Measurements from ENCODE around the gene SLC1A5. TPM values are rescaled to one million over a fixed set of nuclear protein-coding genes. Genes with fewer than 3 reads are reported as not detected.

SLC1A5 gene
- total and polyA plus RNA-seq, 2 donors (not counting 1 experiment from before 2014, with no cell fraction given) = 107 to 281 TPM

DNA sequence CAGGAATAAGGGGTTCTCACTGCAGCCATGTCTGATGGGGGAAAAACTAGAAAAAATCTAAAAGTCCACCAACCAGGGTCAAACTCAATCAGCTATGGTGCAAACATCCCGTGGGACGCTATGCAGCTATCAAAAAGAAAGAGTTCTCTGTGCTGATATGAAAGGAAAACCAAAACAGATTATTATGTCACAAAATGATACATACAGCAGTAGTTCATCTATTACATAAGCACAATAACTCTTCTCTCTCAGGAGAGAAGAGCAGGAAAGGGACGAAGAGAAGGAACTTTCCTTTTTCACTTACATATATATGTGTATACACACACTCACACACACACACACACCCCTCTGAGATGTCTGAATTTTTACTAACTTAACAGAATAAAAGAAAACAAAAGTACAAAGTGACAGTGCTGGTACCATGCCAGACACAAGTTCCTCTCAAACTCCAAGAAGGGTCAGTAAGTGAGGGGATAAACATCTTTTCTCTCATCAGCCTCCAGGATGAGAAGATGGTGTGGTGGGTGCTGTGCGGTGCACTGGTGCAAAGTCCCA is 45.4 kb downstream of the SLC1A5 start:
- no peaks in the 10 kb centered on the region for H3K27me3 ChIP-seq (ENCODE audit: control insufficient read depth, insufficient read depth, low read length)
- no peak for DNase-seq (ENCODE audit: low read depth in 2 of 2)
- H3K36me3 ChIP-seq (ENCODE audit: control insufficient read depth, insufficient read depth, low read length) = no peaks in the 10 kb centered on the region
- no peak overlapping the region for H3K4me3 ChIP-seq (replicated peaks in 1 of 4; ENCODE audit: control extremely low read depth in 1 of 4, insufficient read depth in 1 of 4, low read depth in 3 of 4, low read length in 4 of 4)
- peaks cover 85% of the 10 kb centered on the region for H3K79me2 ChIP-seq (ENCODE audit: control insufficient read depth, insufficient read depth, low read length)
- TF ChIP-seq, protein P1, sequence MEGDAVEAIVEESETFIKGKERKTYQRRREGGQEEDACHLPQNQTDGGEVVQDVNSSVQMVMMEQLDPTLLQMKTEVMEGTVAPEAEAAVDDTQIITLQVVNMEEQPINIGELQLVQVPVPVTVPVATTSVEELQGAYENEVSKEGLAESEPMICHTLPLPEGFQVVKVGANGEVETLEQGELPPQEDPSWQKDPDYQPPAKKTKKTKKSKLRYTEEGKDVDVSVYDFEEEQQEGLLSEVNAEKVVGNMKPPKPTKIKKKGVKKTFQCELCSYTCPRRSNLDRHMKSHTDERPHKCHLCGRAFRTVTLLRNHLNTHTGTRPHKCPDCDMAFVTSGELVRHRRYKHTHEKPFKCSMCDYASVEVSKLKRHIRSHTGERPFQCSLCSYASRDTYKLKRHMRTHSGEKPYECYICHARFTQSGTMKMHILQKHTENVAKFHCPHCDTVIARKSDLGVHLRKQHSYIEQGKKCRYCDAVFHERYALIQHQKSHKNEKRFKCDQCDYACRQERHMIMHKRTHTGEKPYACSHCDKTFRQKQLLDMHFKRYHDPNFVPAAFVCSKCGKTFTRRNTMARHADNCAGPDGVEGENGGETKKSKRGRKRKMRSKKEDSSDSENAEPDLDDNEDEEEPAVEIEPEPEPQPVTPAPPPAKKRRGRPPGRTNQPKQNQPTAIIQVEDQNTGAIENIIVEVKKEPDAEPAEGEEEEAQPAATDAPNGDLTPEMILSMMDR (conservative IDR thresholded peaks at IDR 0.05 in 1 of 2, IDR thresholded peaks at IDR 0.05 in 1 of 2; ENCODE audit: low read depth in 1 of 2, low read length in 2 of 2) = no peak
- TF ChIP-seq EZH2 (IDR thresholded peaks at IDR 0.05; ENCODE audit: low read length, missing control alignments) = no peak
- H3K4me2 ChIP-seq (ENCODE audit: extremely low read depth, insufficient read depth, low read length) = no peak overlapping the region
- no peak overlapping the region for H3K27ac ChIP-seq (ENCODE audit: insufficient read depth, low read length)
- H3K4me1 ChIP-seq (ENCODE audit: control insufficient read depth, extremely low read depth, insufficient read depth, low read length) = peaks cover 4% of the 10 kb centered on the region
- no peaks in the 10 kb centered on the region for H3K9me3 ChIP-seq (ENCODE audit: control insufficient read depth, insufficient read depth, low read depth, low read length)
- H2AFZ ChIP-seq (ENCODE audit: low read length) = no peak overlapping the region
- no peaks in the 10 kb centered on the region for H4K20me1 ChIP-seq (ENCODE audit: control insufficient read depth, extremely low read depth, insufficient read depth, low read length)
- no peak overlapping the region for H3K9ac ChIP-seq (ENCODE audit: insufficient read depth, low read length)

DNA sequence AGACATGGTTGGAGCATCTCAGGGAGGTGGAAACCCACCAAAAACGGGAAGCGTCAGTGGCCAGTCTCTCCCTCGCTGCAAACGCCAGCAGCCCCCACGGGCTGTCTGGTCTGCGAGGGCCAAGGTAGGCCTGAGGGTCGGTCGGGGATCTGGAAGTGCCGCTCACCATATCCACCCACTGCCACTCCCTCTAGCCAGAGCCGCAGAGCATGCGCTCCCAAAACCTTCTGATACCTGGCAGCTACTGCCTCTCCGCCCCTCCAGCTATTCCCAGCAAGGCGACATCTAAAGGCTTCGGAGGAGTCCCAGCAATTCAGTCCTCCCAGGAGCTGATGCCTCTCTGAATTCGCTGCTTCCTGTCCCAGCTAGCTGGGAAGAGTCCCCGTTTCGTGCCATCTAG is 46.9 kb downstream of the SLC1A5 start:
- no peak overlapping the region for H3K4me3 ChIP-seq (replicated peaks in 1 of 4; ENCODE audit: control extremely low read depth in 1 of 4, insufficient read depth in 1 of 4, low read depth in 3 of 4, low read length in 4 of 4)
- H3K27me3 ChIP-seq (ENCODE audit: control insufficient read depth, insufficient read depth, low read length) = no peaks in the 10 kb centered on the region
- no peak for TF ChIP-seq EZH2 (IDR thresholded peaks at IDR 0.05; ENCODE audit: low read length, missing control alignments)
- TF ChIP-seq, protein P1 (conservative IDR thresholded peaks at IDR 0.05 in 1 of 2, IDR thresholded peaks at IDR 0.05 in 1 of 2; ENCODE audit: low read depth in 1 of 2, low read length in 2 of 2) = no peak
- no peak overlapping the region for H2AFZ ChIP-seq (ENCODE audit: low read length)
- H3K36me3 ChIP-seq (ENCODE audit: control insufficient read depth, insufficient read depth, low read length) = peaks cover 7% of the 10 kb centered on the region
- peaks cover 8% of the 10 kb centered on the region for H3K4me1 ChIP-seq (ENCODE audit: control insufficient read depth, extremely low read depth, insufficient read depth, low read length)
- no peaks in the 10 kb centered on the region for H4K20me1 ChIP-seq (ENCODE audit: control insufficient read depth, extremely low read depth, insufficient read depth, low read length)
- H3K79me2 ChIP-seq (ENCODE audit: control insufficient read depth, insufficient read depth, low read length) = peaks cover 93% of the 10 kb centered on the region
- DNase-seq (ENCODE audit: low read depth in 2 of 2) = no peak
- no peak overlapping the region for H3K27ac ChIP-seq (ENCODE audit: insufficient read depth, low read length)
- H3K9ac ChIP-seq (ENCODE audit: insufficient read depth, low read length) = no peak overlapping the region
- no peaks in the 10 kb centered on the region for H3K9me3 ChIP-seq (ENCODE audit: control insufficient read depth, insufficient read depth, low read depth, low read length)
- no peak overlapping the region for H3K4me2 ChIP-seq (ENCODE audit: extremely low read depth, insufficient read depth, low read length)

DNA sequence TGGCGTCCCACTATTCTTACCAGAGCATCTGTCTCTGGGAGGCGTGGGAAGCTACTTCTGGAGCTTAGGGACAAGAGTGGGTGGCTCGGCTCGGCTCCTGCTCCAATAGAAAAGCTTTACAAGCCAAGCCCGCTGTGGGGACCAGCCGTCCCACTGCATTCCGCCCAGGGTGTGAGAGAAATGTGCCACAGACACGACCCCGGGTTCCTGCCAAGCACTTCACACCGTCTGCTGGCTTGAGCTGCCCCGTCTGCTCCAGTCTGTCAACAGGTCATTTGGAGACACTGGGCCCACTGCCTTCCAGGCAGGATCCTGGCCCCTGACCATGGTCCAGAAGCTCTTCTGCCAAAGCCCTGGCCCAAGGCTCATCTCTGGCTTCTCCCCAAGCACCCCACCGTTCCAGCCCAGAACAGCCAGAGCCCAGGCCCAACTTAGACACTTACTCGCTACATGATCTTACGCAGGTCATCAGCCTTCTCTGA is 49.1 kb downstream of the SLC1A5 start:
- no peaks in the 10 kb centered on the region for H3K9me3 ChIP-seq (ENCODE audit: control insufficient read depth, insufficient read depth, low read depth, low read length)
- no peak overlapping the region for H3K4me3 ChIP-seq (replicated peaks in 1 of 4; ENCODE audit: control extremely low read depth in 1 of 4, insufficient read depth in 1 of 4, low read depth in 3 of 4, low read length in 4 of 4)
- TF ChIP-seq, protein P1 (conservative IDR thresholded peaks at IDR 0.05 in 1 of 2, IDR thresholded peaks at IDR 0.05 in 1 of 2; ENCODE audit: low read depth in 1 of 2, low read length in 2 of 2) = no peak
- TF ChIP-seq EZH2 (IDR thresholded peaks at IDR 0.05; ENCODE audit: low read length, missing control alignments) = no peak
- H3K36me3 ChIP-seq (ENCODE audit: control insufficient read depth, insufficient read depth, low read length) = peaks cover 8% of the 10 kb centered on the region
- no peak for DNase-seq (ENCODE audit: low read depth in 2 of 2)
- H3K4me1 ChIP-seq (ENCODE audit: control insufficient read depth, extremely low read depth, insufficient read depth, low read length) = peaks cover 6% of the 10 kb centered on the region
- H2AFZ ChIP-seq (ENCODE audit: low read length) = no peak overlapping the region
- H3K79me2 ChIP-seq (ENCODE audit: control insufficient read depth, insufficient read depth, low read length) = peaks cover 77% of the 10 kb centered on the region
- H3K4me2 ChIP-seq (ENCODE audit: extremely low read depth, insufficient read depth, low read length) = no peak overlapping the region
- no peak overlapping the region for H3K9ac ChIP-seq (ENCODE audit: insufficient read depth, low read length)
- no peaks in the 10 kb centered on the region for H3K27me3 ChIP-seq (ENCODE audit: control insufficient read depth, insufficient read depth, low read length)
- H4K20me1 ChIP-seq (ENCODE audit: control insufficient read depth, extremely low read depth, insufficient read depth, low read length) = no peaks in the 10 kb centered on the region
- H3K27ac ChIP-seq (ENCODE audit: insufficient read depth, low read length) = peak overlapping the region; percentile 34
